ENCODE results near the gene BMP10.

BMP10 gene

DNA sequence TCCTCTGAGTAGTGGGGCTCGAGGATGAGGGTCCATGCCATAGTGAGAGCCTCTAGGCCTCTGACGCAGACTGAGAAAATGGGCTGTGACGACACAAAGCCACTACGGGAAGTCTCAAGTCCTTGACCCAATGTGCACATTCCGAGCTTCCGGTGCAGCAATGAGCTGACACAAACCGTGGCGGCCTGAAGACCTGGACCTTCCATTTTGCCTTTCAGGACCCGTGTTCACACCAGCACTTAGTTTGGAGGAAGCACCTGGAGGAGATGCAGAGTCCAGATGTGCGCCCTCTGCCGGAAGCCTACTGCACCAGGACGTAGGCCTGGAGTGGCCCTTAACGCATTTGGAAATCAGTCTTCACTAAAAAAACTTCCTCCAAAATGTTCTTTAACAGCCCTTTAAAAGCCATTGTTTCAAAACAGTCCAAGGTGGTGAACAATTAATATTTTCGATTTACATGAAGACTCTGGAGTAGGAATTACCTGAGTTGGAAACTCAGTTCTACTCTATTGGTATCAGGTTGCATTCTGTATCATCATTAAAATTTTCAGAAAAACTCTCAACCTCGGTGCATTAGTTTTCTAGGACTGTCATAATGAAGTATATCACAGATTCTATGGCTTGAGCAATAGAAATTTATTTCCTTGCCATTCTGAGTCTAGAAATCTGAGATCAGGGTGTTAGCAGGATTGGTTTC is 33.9 kb downstream of the BMP10 start:
- no peak overlapping the region for H3K27ac ChIP-seq
- no peak for TF ChIP-seq ZFX (IDR thresholded peaks at IDR 0.05)
- TF ChIP-seq, protein P1, sequence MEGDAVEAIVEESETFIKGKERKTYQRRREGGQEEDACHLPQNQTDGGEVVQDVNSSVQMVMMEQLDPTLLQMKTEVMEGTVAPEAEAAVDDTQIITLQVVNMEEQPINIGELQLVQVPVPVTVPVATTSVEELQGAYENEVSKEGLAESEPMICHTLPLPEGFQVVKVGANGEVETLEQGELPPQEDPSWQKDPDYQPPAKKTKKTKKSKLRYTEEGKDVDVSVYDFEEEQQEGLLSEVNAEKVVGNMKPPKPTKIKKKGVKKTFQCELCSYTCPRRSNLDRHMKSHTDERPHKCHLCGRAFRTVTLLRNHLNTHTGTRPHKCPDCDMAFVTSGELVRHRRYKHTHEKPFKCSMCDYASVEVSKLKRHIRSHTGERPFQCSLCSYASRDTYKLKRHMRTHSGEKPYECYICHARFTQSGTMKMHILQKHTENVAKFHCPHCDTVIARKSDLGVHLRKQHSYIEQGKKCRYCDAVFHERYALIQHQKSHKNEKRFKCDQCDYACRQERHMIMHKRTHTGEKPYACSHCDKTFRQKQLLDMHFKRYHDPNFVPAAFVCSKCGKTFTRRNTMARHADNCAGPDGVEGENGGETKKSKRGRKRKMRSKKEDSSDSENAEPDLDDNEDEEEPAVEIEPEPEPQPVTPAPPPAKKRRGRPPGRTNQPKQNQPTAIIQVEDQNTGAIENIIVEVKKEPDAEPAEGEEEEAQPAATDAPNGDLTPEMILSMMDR (conservative IDR thresholded peaks at IDR 0.05): peak; percentile 57

GRCh38 chr2:68835621-68836020 is 35.6 kb downstream of the BMP10 start:
- no peak overlapping the region for H3K27ac ChIP-seq
- TF ChIP-seq, protein P1 (conservative IDR thresholded peaks at IDR 0.05): no peak
- TF ChIP-seq ZFX (IDR thresholded peaks at IDR 0.05): no peak

DNA sequence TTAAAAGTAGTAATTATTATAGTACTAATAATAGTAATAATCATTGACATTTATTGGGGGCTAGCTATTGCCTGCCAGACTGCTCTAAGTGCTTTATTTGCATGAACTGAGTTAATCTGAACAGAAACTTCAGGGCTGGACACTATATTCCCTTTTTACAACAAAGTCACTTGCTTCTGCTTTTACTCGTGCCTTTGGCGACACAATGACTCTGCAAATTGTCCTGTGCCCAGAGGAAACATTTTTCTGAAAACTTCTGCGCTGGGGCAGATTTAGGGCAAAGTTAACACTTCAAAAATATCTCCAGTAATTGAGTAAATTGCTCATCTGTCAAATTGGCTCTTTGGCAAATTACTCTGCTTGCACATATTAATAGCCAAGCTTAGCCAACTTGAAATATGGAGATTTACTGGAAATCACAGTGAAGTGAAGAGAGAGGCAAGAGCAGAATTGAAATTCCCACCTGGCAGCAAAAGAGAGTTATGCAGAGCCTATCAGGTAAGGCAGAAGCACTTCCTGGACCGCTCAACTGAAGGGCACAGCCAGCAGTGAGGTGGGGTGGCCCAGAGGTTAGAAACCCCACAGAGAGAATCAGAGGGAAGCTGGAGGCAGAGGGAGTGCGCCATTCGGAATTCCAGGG is 36.3 kb downstream of the BMP10 start:
- TF ChIP-seq, protein P1 (conservative IDR thresholded peaks at IDR 0.05): no peak
- TF ChIP-seq ZFX (IDR thresholded peaks at IDR 0.05): no peak
- no peak overlapping the region for H3K27ac ChIP-seq

GRCh38 chr2:68833162-68833561 is 38.0 kb downstream of the BMP10 start:
- no peak for TF ChIP-seq ZFX (IDR thresholded peaks at IDR 0.05)
- TF ChIP-seq, protein P1 (conservative IDR thresholded peaks at IDR 0.05): no peak
- no peak overlapping the region for H3K27ac ChIP-seq

- TF ChIP-seq, protein P1 (conservative IDR thresholded peaks at IDR 0.05): no peak
- TF ChIP-seq ZFX (IDR thresholded peaks at IDR 0.05): no peak
- no peak overlapping the region for H3K27ac ChIP-seq
Observed at GRCh38 chr2:68832233-68832869, 38.8 kb downstream of the BMP10 start.

DNA sequence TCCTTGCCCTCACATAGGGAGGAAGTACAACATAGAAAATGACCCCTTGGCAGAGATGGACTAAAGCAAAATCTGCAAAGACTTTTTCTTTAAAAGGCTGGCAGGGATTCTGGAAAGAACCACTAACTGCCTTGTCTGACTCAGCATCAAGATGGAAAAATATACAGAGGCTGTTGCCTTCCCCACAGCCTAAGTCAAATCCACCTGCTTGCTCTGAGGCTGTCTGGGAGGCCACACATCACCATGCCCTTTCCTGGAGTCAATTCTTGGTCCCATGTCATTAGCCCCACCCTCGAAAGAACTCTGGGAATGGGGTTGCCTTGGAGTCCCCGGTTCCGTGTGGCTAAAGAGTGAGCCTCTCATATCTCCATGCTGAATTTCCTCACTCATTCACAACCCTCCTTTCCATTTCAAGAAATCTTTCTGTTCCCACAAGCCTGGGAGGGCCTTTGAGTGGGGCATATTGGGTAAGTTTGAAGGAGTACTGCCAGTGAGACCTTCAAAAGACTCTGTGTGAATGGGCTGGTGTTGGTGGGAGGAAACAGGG is 39.4 kb downstream of the BMP10 start:
- H3K27ac ChIP-seq: no peak overlapping the region
- TF ChIP-seq ZFX (IDR thresholded peaks at IDR 0.05): no peak
- TF ChIP-seq, protein P1 (conservative IDR thresholded peaks at IDR 0.05): no peak

DNA sequence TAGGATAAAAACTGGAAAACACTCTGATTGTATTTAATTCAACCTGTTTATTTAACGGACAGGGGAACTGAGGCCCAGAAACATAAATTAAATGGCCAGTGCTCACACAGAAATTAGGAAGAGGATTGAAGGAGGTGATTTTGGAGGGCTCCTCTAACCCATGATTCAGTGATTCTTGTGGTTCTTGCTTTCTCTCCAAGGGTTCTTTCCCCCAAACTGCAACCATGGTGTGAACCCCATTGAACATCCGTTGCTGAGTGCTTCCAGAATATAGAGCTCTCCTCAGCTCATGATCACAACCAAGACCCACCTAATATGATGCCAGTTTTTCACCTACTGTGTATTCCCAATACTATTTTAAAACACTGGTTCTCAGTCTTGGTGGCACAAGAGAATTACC is 41.4 kb downstream of the BMP10 start:
- H3K27ac ChIP-seq: peak overlapping the region; percentile 38
- no peak for TF ChIP-seq ZFX (IDR thresholded peaks at IDR 0.05)
- TF ChIP-seq, protein P1 (conservative IDR thresholded peaks at IDR 0.05): no peak
